Neural progenitor cell (in vitro differentiated cells): ENCODE results near the gene PIWIL1. TPM values are rescaled to one million over a fixed set of nuclear protein-coding genes. Genes with fewer than 3 reads are reported as not detected.

Experiments used
- DNase-seq: peaks from one replicate; pipeline ENCODE4 v3.0.0-alpha.2; 2016; ENCODE audit warnings: low spot score
- H2AFZ ChIP-seq: fragments of 200-600 bp; sonication (generic); replicated peaks from 2 replicates; pipeline ENCODE4 v1.6.1; 2016; ENCODE audit warnings: antibody characterized with exemption
- H3F3A ChIP-seq: fragments of 200-600 bp; sonication (generic); 2 replicates; pipeline ENCODE4 v1.6.1; 2016; ENCODE audit warnings: antibody characterized with exemption, low read depth
- H3K27ac ChIP-seq: fragments of 200-600 bp; sonication (generic); 2 replicates; pipeline ENCODE4 v1.5.1; 2016; ENCODE audit warnings: mild to moderate bottlenecking
- H3K27me3 ChIP-seq: fragments of 200-600 bp; sonication (generic); 2 replicates; pipeline ENCODE4 v1.6.1; 2016; ENCODE audit warnings: mild to moderate bottlenecking, moderate library complexity
- H3K36me3 ChIP-seq: fragments of 200-600 bp; sonication (generic); 2 replicates; pipeline ENCODE4 v1.5.1; 2016
- H3K4me1 ChIP-seq: fragments of 200-600 bp; sonication (generic); 2 replicates; pipeline ENCODE4 v1.6.1; 2016; ENCODE audit warnings: mixed run types
- H3K4me2 ChIP-seq: fragments of 200-600 bp; sonication (generic); 2 replicates; pipeline ENCODE4 v1.6.1; 2016
- H3K4me3 ChIP-seq: fragments of 200-600 bp; sonication (generic); 2 replicates; pipeline ENCODE4 v1.5.1; 2016
- H3K79me2 ChIP-seq: fragments of 200-600 bp; sonication (generic); 2 replicates; pipeline ENCODE4 v1.6.1; 2016; ENCODE audit warnings: low read depth
- H3K9ac ChIP-seq: fragments of 200-600 bp; sonication (generic); 2 replicates; pipeline ENCODE4 v1.6.1; 2016
- H3K9me3 ChIP-seq: fragments of 200-600 bp; sonication (generic); 2 replicates; pipeline ENCODE4 v1.5.1; 2016; ENCODE audit warnings: low read depth
- H4K20me1 ChIP-seq: fragments of 200-600 bp; sonication (generic); 2 replicates; pipeline ENCODE4 v1.6.1; 2016; ENCODE audit warnings: low read depth
- H3K27ac Mint-ChIP-seq: 3 replicates; pipeline ENCODE4 v1.8.0; 2021; ENCODE audit warnings: mixed read lengths
- H3K27me3 Mint-ChIP-seq: 2 replicates; pipeline ENCODE4 v1.8.0; 2022; ENCODE audit warnings: low read depth, mild to moderate bottlenecking, inconsistent platforms, moderate library complexity, mixed read lengths; ENCODE audit not compliant: insufficient read depth
- H3K36me3 Mint-ChIP-seq: 3 replicates; pipeline ENCODE4 v1.8.0; 2021; ENCODE audit warnings: mixed read lengths
- H3K4me1 Mint-ChIP-seq: 3 replicates; pipeline ENCODE4 v1.8.0; 2021; ENCODE audit warnings: mixed read lengths
- H3K4me3 Mint-ChIP-seq: 3 replicates; pipeline ENCODE4 v1.8.0; 2021; ENCODE audit warnings: mild to moderate bottlenecking, moderate library complexity, mixed read lengths
- H3K9me3 Mint-ChIP-seq: 3 replicates; pipeline ENCODE4 v1.8.0; 2020; ENCODE audit warnings: mixed read lengths
- CTCF ChIP-seq: fragments of 200-600 bp; sonication (generic); IDR thresholded peaks from 2 replicates; pipeline ENCODE4 v1.5.1; 2017; ENCODE audit warnings: antibody characterized with exemption, mild to moderate bottlenecking
- EZH2 ChIP-seq: fragments of 200-600 bp; sonication (generic); IDR thresholded peaks from 2 replicates; pipeline ENCODE4 v1.6.1; 2017; ENCODE audit warnings: antibody characterized with exemption, mild to moderate bottlenecking, moderate library complexity
- EZH2phosphoT487 ChIP-seq: fragments of 200-600 bp; sonication (generic); IDR thresholded peaks from 2 replicates; pipeline ENCODE4 v1.6.1; 2017; ENCODE audit warnings: antibody characterized with exemption
- total RNA-seq: library from RNA; depleted of rRNA; stranded (reverse); fragments of >200 nt; gene quantifications from 2 replicates; pipeline ENCODE4 v1.2.3, GENCODE V29; 2015; ENCODE audit warnings: low replicate concordance

The PIWIL1 gene
- total RNA-seq, 1 donor from 2014 or later: not detected

GRCh38 chr12:130364578-130364977 is 26.9 kb downstream of the PIWIL1 start:
- Mint-ChIP-seq H3K4me3 (no peak overlapping the region), H3K4me1 (peaks cover 5% of the 10 kb centered on the region), H3K27ac (no peak overlapping the region), H3K27me3 (peaks cover 11% of the 10 kb centered on the region), H3K9me3 (no peaks in the 10 kb centered on the region), H3K36me3 (no peaks in the 10 kb centered on the region)
- no peak overlapping the region for H3K27ac ChIP-seq
- H3K79me2 ChIP-seq: no peaks in the 10 kb centered on the region
- H3K36me3 ChIP-seq: no peaks in the 10 kb centered on the region
- H3K4me1 ChIP-seq: no peaks in the 10 kb centered on the region
- no peak overlapping the region for H2AFZ ChIP-seq
- no peak for TF ChIP-seq CTCF
- no peak for TF ChIP-seq EZH2
- no peak for TF ChIP-seq EZH2phosphoT487
- H3K4me2 ChIP-seq: no peak overlapping the region
- H4K20me1 ChIP-seq: no peaks in the 10 kb centered on the region
- no peaks in the 10 kb centered on the region for H3K27me3 ChIP-seq
- no peak for DNase-seq
- no peaks in the 10 kb centered on the region for H3F3A ChIP-seq
- H3K9me3 ChIP-seq: no peaks in the 10 kb centered on the region
- H3K9ac ChIP-seq: no peak overlapping the region
- H3K4me3 ChIP-seq: no peak overlapping the region

- Mint-ChIP-seq H3K4me3 (no peak overlapping the region), H3K27me3 (peaks cover 11% of the 10 kb centered on the region), H3K9me3 (no peaks in the 10 kb centered on the region), H3K27ac (no peak overlapping the region), H3K36me3 (no peaks in the 10 kb centered on the region), H3K4me1 (peaks cover 7% of the 10 kb centered on the region)
- H3F3A ChIP-seq: no peaks in the 10 kb centered on the region
- no peak for DNase-seq
- no peak overlapping the region for H3K9ac ChIP-seq
- H3K79me2 ChIP-seq: no peaks in the 10 kb centered on the region
- no peak overlapping the region for H3K27ac ChIP-seq
- no peak overlapping the region for H2AFZ ChIP-seq
- H3K9me3 ChIP-seq: no peaks in the 10 kb centered on the region
- H3K4me1 ChIP-seq: no peaks in the 10 kb centered on the region
- H3K27me3 ChIP-seq: no peaks in the 10 kb centered on the region
- H4K20me1 ChIP-seq: no peaks in the 10 kb centered on the region
- H3K36me3 ChIP-seq: no peaks in the 10 kb centered on the region
- H3K4me2 ChIP-seq: no peak overlapping the region
- TF ChIP-seq CTCF (no peak), EZH2 (no peak)
- no peak overlapping the region for H3K4me3 ChIP-seq
Measured at GRCh38 chr12:130366159-130366558, 28.5 kb downstream of the PIWIL1 start.

GRCh38 chr12:130367003-130367402 is 29.3 kb downstream of the PIWIL1 start:
- Histone ChIP-seq H3K4me1 (no peaks in the 10 kb centered on the region), H3K27ac (no peak overlapping the region), H3K27me3 (no peaks in the 10 kb centered on the region), H3K4me3 (no peak overlapping the region), H2AFZ (no peak overlapping the region), H3K79me2 (no peaks in the 10 kb centered on the region), H3K4me2 (no peak overlapping the region), H4K20me1 (no peaks in the 10 kb centered on the region), H3F3A (no peaks in the 10 kb centered on the region), H3K9ac (no peak overlapping the region), H3K36me3 (no peaks in the 10 kb centered on the region), H3K9me3 (no peaks in the 10 kb centered on the region)
- Mint-ChIP-seq H3K27ac (no peak overlapping the region), H3K36me3 (no peaks in the 10 kb centered on the region), H3K9me3 (no peaks in the 10 kb centered on the region), H3K27me3 (peaks cover 9% of the 10 kb centered on the region), H3K4me3 (no peak overlapping the region), H3K4me1 (peaks cover 7% of the 10 kb centered on the region)
- DNase-seq: no peak
- TF ChIP-seq EZH2 (no peak), EZH2phosphoT487 (no peak), CTCF (no peak)

- H3F3A ChIP-seq: no peaks in the 10 kb centered on the region
- no peaks in the 10 kb centered on the region for H4K20me1 ChIP-seq
- H3K4me1 Mint-ChIP-seq: peaks cover 7% of the 10 kb centered on the region
- no peak overlapping the region for H3K27ac Mint-ChIP-seq
- no peaks in the 10 kb centered on the region for H3K36me3 Mint-ChIP-seq
- no peaks in the 10 kb centered on the region for H3K4me1 ChIP-seq
- no peak overlapping the region for H2AFZ ChIP-seq
- H3K27me3 Mint-ChIP-seq: peaks cover 9% of the 10 kb centered on the region
- H3K4me2 ChIP-seq: no peak overlapping the region
- H3K27me3 ChIP-seq: no peaks in the 10 kb centered on the region
- H3K36me3 ChIP-seq: no peaks in the 10 kb centered on the region
- no peak overlapping the region for H3K9ac ChIP-seq
- H3K9me3 ChIP-seq: no peaks in the 10 kb centered on the region
- no peak overlapping the region for H3K4me3 Mint-ChIP-seq
- no peaks in the 10 kb centered on the region for H3K79me2 ChIP-seq
- no peak overlapping the region for H3K27ac ChIP-seq
- H3K9me3 Mint-ChIP-seq: no peaks in the 10 kb centered on the region
- no peak for DNase-seq
- no peak for TF ChIP-seq EZH2phosphoT487
- TF ChIP-seq EZH2: no peak
- TF ChIP-seq CTCF: no peak
- no peak overlapping the region for H3K4me3 ChIP-seq
Measured at GRCh38 chr12:130367523-130367922, 29.8 kb downstream of the PIWIL1 start.
